MM.1S (cell line): ENCODE data around the gene SCAP.

Source experiments
- CTCF ChIP-seq: fragments of 300-600 bp; sonication (generic); IDR thresholded peaks from 2 replicates; pipeline ENCODE4 v1.5.1; 2016; ENCODE audit warnings: antibody characterized with exemption, low read length, mixed read lengths
- EZH2 ChIP-seq: fragments of 300-600 bp; sonication (generic); optimal IDR thresholded peaks from 2 replicates; pipeline ENCODE3; 2017; ENCODE audit warnings: low read depth, mild to moderate bottlenecking, antibody characterized with exemption, low read length, mixed read lengths

- TF ChIP-seq EZH2 (no peak), CTCF (no peak)
Measured at GRCh38 chr3:47366833-47367232, 108.9 kb downstream of the SCAP start.
